GM23338 (cell line): ENCODE measurements around the gene LOXHD1. TPM values are rescaled to one million over a fixed set of nuclear protein-coding genes. Genes with fewer than 3 reads are reported as not detected.

ENCODE experiments used
- ATAC-seq: fragments of 200-7000 bp; cut with Tn5 transposase; 3 replicates; pipeline ENCODE4 v1.9.1; 2020
- DNase-seq: peaks from one replicate; pipeline ENCODE4 v3.0.0-alpha.2; 2015; ENCODE audit warnings: low spot score
- H2AFZ ChIP-seq: fragments of 200-600 bp; sonication (generic); 2 replicates; pipeline ENCODE4 v1.8.0; 2016; ENCODE audit warnings: antibody characterized with exemption, mild to moderate bottlenecking, moderate library complexity
- H3F3A ChIP-seq: fragments of 200-600 bp; sonication (generic); replicated peaks from 2 replicates; pipeline ENCODE4 v1.8.0; 2017; ENCODE audit warnings: antibody characterized with exemption, mixed run types, low read depth
- H3K27ac ChIP-seq: fragments of 200-600 bp; sonication (generic); 2 replicates; pipeline ENCODE4 v1.6.1; 2016; ENCODE audit warnings: low read depth
- H3K27me3 ChIP-seq: fragments of 200-600 bp; sonication (generic); 2 replicates; pipeline ENCODE4 v1.8.0; 2016; ENCODE audit warnings: mild to moderate bottlenecking, mixed run types, moderate library complexity; ENCODE audit not compliant: insufficient read depth
- H3K36me3 ChIP-seq: fragments of 200-600 bp; sonication (generic); 2 replicates; pipeline ENCODE4 v1.8.0; 2016; ENCODE audit warnings: mild to moderate bottlenecking; ENCODE audit not compliant: insufficient read depth
- H3K4me1 ChIP-seq: fragments of 200-600 bp; sonication (generic); 2 replicates; pipeline ENCODE4 v1.8.0; 2016; ENCODE audit warnings: mild to moderate bottlenecking, moderate library complexity; ENCODE audit not compliant: insufficient read depth
- H3K4me2 ChIP-seq: fragments of 200-600 bp; sonication (generic); 2 replicates; pipeline ENCODE4 v1.7.1; 2017; ENCODE audit warnings: mixed run types
- H3K4me3 ChIP-seq: fragments of 200-600 bp; sonication (generic); 2 replicates; pipeline ENCODE4 v1.6.1; 2016; ENCODE audit warnings: mixed run types
- H3K79me2 ChIP-seq: fragments of 200-600 bp; sonication (generic); replicated peaks from 2 replicates; pipeline ENCODE4 v1.8.0; 2017; ENCODE audit warnings: mild to moderate bottlenecking; ENCODE audit not compliant: insufficient read depth
- H3K9me2 ChIP-seq: fragments of 200-600 bp; sonication (generic); 2 replicates; pipeline ENCODE4 v1.8.0; 2017; ENCODE audit not compliant: insufficient read depth
- H4K20me1 ChIP-seq: fragments of 200-600 bp; sonication (generic); replicated peaks from 2 replicates; pipeline ENCODE4 v1.8.0; 2017; ENCODE audit warnings: mild to moderate bottlenecking; ENCODE audit not compliant: insufficient read depth
- H3K27ac Mint-ChIP-seq: 2 replicates; pipeline ENCODE4 v1.8.0; 2020; ENCODE audit warnings: inconsistent platforms, mild to moderate bottlenecking, moderate library complexity, mixed read lengths
- H3K27me3 Mint-ChIP-seq: 3 replicates; pipeline ENCODE4 v1.8.0; 2022; ENCODE audit warnings: low read depth, mild to moderate bottlenecking, moderate library complexity, mixed read lengths, inconsistent platforms; ENCODE audit not compliant: insufficient read depth, poor library complexity
- H3K36me3 Mint-ChIP-seq: 3 replicates; pipeline ENCODE4 v1.8.0; 2021; ENCODE audit warnings: low read depth, mild to moderate bottlenecking, inconsistent platforms, moderate library complexity, mixed read lengths
- H3K4me1 Mint-ChIP-seq: 3 replicates; pipeline ENCODE4 v1.8.0; 2020; ENCODE audit warnings: mild to moderate bottlenecking, inconsistent platforms, mixed read lengths
- H3K4me3 Mint-ChIP-seq: 3 replicates; pipeline ENCODE4 v1.8.0; 2021; ENCODE audit warnings: moderate library complexity, mild to moderate bottlenecking, inconsistent platforms, mixed read lengths
- H3K9me3 Mint-ChIP-seq: 3 replicates; pipeline ENCODE4 v1.8.0; 2020; ENCODE audit warnings: moderate library complexity, mild to moderate bottlenecking, inconsistent platforms, mixed read lengths
- CREB1 ChIP-seq: fragments of 250-450 bp; sonication (Bioruptor Pico); IDR thresholded peaks from 2 replicates; pipeline ENCODE4 v1.5.0; 2020; ENCODE audit warnings: low read depth, mild to moderate bottlenecking, moderate library complexity
- EZH2 ChIP-seq: fragments of 200-600 bp; sonication (generic); IDR thresholded peaks from one replicate; pipeline ENCODE4 v1.8.0; 2017; ENCODE audit warnings: antibody characterized with exemption, mild to moderate bottlenecking, low read depth; ENCODE audit not compliant: unreplicated experiment
- EZH2phosphoT487 ChIP-seq: fragments of 200-600 bp; sonication (generic); IDR thresholded peaks from one replicate; pipeline ENCODE4 v1.8.1; 2018; ENCODE audit warnings: antibody characterized with exemption; ENCODE audit not compliant: unreplicated experiment
- NANOG ChIP-seq: IDR thresholded peaks from 2 replicates; pipeline ENCODE4 v1.6.1; 2016; ENCODE audit warnings: antibody characterized with exemption, borderline replicate concordance
- STAT1 ChIP-seq: IDR thresholded peaks from one replicate; pipeline ENCODE4 v1.6.1; 2016; ENCODE audit warnings: antibody characterized with exemption; ENCODE audit not compliant: unreplicated experiment
- ZNF114 ChIP-seq: fragments of 250-450 bp; sonication (Bioruptor Pico); IDR thresholded peaks from 2 replicates; pipeline ENCODE4 v1.5.0; 2020; ENCODE audit warnings: mild to moderate bottlenecking, moderate library complexity
- ZNF331 ChIP-seq: fragments of 250-450 bp; sonication (Bioruptor Pico); IDR thresholded peaks from 2 replicates; pipeline ENCODE4 v1.5.0; 2020; ENCODE audit warnings: low read depth, mild to moderate bottlenecking, moderate library complexity
- ZNF462 ChIP-seq: fragments of 250-450 bp; sonication (Bioruptor Pico); IDR thresholded peaks from 2 replicates; pipeline ENCODE4 v1.5.0; 2020; ENCODE audit warnings: mild to moderate bottlenecking, moderate library complexity
- polyA plus RNA-seq: library from polyadenylated mRNA; unstranded; fragments of >200 nt; fragmentation: Nextera tagmentation; extraction: Ambion mirVana; gene quantifications from 2 replicates; pipeline ENCODE4 v1.2.1, GENCODE V29; 2016
- total RNA-seq: library from RNA; depleted of rRNA; stranded (reverse); fragments of >200 nt; shearing (Covaris generic); gene quantifications from 2 replicates; pipeline ENCODE4 v1.2.3, GENCODE V29; 2014
- TF ChIP-seq, protein P1 (sequence below): IDR thresholded peaks from one replicate; pipeline ENCODE4 v1.6.1; 2018; ENCODE audit warnings: antibody characterized with exemption; ENCODE audit not compliant: unreplicated experiment

Gene LOXHD1
- total and polyA plus RNA-seq, 2 experiments from 2014 or later, result 0.17 TPM; not detected in 1

- no peak for TF ChIP-seq NANOG
- TF ChIP-seq EZH2phosphoT487, result no peak
- no peak for TF ChIP-seq CREB1
- TF ChIP-seq STAT1, result no peak
- TF ChIP-seq EZH2, result no peak
- TF ChIP-seq, protein P1, sequence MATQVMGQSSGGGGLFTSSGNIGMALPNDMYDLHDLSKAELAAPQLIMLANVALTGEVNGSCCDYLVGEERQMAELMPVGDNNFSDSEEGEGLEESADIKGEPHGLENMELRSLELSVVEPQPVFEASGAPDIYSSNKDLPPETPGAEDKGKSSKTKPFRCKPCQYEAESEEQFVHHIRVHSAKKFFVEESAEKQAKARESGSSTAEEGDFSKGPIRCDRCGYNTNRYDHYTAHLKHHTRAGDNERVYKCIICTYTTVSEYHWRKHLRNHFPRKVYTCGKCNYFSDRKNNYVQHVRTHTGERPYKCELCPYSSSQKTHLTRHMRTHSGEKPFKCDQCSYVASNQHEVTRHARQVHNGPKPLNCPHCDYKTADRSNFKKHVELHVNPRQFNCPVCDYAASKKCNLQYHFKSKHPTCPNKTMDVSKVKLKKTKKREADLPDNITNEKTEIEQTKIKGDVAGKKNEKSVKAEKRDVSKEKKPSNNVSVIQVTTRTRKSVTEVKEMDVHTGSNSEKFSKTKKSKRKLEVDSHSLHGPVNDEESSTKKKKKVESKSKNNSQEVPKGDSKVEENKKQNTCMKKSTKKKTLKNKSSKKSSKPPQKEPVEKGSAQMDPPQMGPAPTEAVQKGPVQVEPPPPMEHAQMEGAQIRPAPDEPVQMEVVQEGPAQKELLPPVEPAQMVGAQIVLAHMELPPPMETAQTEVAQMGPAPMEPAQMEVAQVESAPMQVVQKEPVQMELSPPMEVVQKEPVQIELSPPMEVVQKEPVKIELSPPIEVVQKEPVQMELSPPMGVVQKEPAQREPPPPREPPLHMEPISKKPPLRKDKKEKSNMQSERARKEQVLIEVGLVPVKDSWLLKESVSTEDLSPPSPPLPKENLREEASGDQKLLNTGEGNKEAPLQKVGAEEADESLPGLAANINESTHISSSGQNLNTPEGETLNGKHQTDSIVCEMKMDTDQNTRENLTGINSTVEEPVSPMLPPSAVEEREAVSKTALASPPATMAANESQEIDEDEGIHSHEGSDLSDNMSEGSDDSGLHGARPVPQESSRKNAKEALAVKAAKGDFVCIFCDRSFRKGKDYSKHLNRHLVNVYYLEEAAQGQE, result no peak
- TF ChIP-seq ZNF331 (CRISPR knock-in tag), result no peak
Observed at GRCh38 chr18:46550609-46551008, 106.4 kb downstream of the LOXHD1 start (continued).

GRCh38 chr18:46547520-46547919, 109.5 kb downstream of the LOXHD1 start:
- H3K4me1 Mint-ChIP-seq, result no peaks in the 10 kb centered on the region
- Histone ChIP-seq H4K20me1 (no peaks in the 10 kb centered on the region), H3K4me3 (no peak overlapping the region), H3K36me3 (no peaks in the 10 kb centered on the region), H3F3A (no peaks in the 10 kb centered on the region), H2AFZ (no peak overlapping the region), H3K4me1 (no peaks in the 10 kb centered on the region), H3K27me3 (no peaks in the 10 kb centered on the region), H3K79me2 (no peaks in the 10 kb centered on the region), H3K4me2 (no peak overlapping the region), H3K9me2 (no peaks in the 10 kb centered on the region), H3K27ac (no peak overlapping the region)
- ATAC-seq (no peak), DNase-seq (no peak)
- H3K27me3 Mint-ChIP-seq, result no peaks in the 10 kb centered on the region
- H3K4me3 Mint-ChIP-seq, result no peak overlapping the region
- H3K27ac Mint-ChIP-seq, result no peak overlapping the region
- 0 out of 3 replicates have a peak, but pooled peaks cover 3% of the 10 kb centered on the region for H3K36me3 Mint-ChIP-seq
- peaks cover 5% of the 10 kb centered on the region for H3K9me3 Mint-ChIP-seq
- TF ChIP-seq ZNF462 (CRISPR knock-in tag), result no peak
- no peak for TF ChIP-seq ZNF331 (CRISPR knock-in tag)
- no peak for TF ChIP-seq ZNF114
- no peak for TF ChIP-seq NANOG
- TF ChIP-seq, protein P1, result no peak
